Naive thymus-derived CD4-positive, alpha-beta T cell (primary cell): ENCODE measurements around the gene ADGRD1. TPM values are rescaled to one million over a fixed set of nuclear protein-coding genes. Genes with fewer than 3 reads are reported as not detected.

Source experiments
- ATAC-seq: fragments of 150-1000 bp; cut with Tn5 transposase; 2 replicates; pipeline ENCODE4 v1.10.0; 2021; ENCODE audit warnings: mild to moderate bottlenecking, moderate library complexity
- CTCF ChIA-PET: fragments of 350-600 bp; sonication (Branson Sonifier 250); formaldehyde crosslinking; loops from one replicate; lab custom pipeline; 2021; ENCODE audit warnings: antibody characterized with exemption; lab: Charles Lee
- POLR2A ChIA-PET: fragments of 350-600 bp; sonication (Branson Sonifier 250); formaldehyde crosslinking; loops from one replicate; lab custom pipeline; 2021; ENCODE audit warnings: antibody characterized with exemption, inconsistent platforms; lab: Charles Lee
- DNase-seq, 9 donors: peaks; one replicate each; pipeline versions ENCODE4 v3.0.0 to v3.0.0-alpha.2; 2020 to 2022; ENCODE audit warnings: mixed read lengths in 1 of 9
- H3K27ac ChIP-seq: one replicate; pipeline ENCODE4 v1.7.0; 2013; ENCODE audit warnings: mild to moderate bottlenecking, low read depth, low read length, moderate library complexity
- H3K27me3 ChIP-seq, 2 donors: one replicate each; pipeline ENCODE4 v1.7.0; 2013; ENCODE audit warnings: low read length in 2 of 2, mild to moderate bottlenecking in 2 of 2, moderate library complexity in 2 of 2; ENCODE audit not compliant: control insufficient read depth in 2 of 2, insufficient read depth in 2 of 2
- H3K36me3 ChIP-seq, 3 experiments: 1 replicate in 2 of 3; 2 replicates in 1 of 3; pipeline ENCODE4 v1.7.0; 2013; ENCODE audit warnings: low read length in 3 of 3, mild to moderate bottlenecking in 3 of 3, moderate library complexity in 1 of 3; ENCODE audit not compliant: insufficient read depth in 3 of 3, control insufficient read depth in 2 of 3
- H3K4me1 ChIP-seq, 2 donors: one replicate each; pipeline ENCODE4 v1.7.0; 2013; ENCODE audit warnings: low read length in 2 of 2, mild to moderate bottlenecking in 2 of 2, moderate library complexity in 1 of 2; ENCODE audit not compliant: control insufficient read depth in 2 of 2, insufficient read depth in 2 of 2
- H3K4me3 ChIP-seq: 2 replicates; pipeline ENCODE4 v1.7.0; 2013; ENCODE audit warnings: mild to moderate bottlenecking, low read length
- H3K9me3 ChIP-seq, 3 experiments: 1 replicate in 2 of 3; 2 replicates in 1 of 3; pipeline ENCODE4 v1.7.0; 2013; ENCODE audit warnings: low read length in 3 of 3; ENCODE audit not compliant: control insufficient read depth in 2 of 3
- H3K27ac Mint-ChIP-seq, 9 donors: one replicate each; pipeline ENCODE4 v1.8.0; 2020 to 2022; ENCODE audit warnings: mixed read lengths in 9 of 9, mild to moderate bottlenecking in 8 of 9, moderate library complexity in 5 of 9, inconsistent platforms in 2 of 9
- H3K27me3 Mint-ChIP-seq, 5 donors: one replicate each; pipeline ENCODE4 v1.8.0; 2021 to 2022; ENCODE audit warnings: mixed read lengths in 5 of 5, mild to moderate bottlenecking in 1 of 5
- H3K36me3 Mint-ChIP-seq, 5 donors: one replicate each; pipeline ENCODE4 v1.8.0; 2020 to 2022; ENCODE audit warnings: mixed read lengths in 5 of 5, mild to moderate bottlenecking in 3 of 5, inconsistent platforms in 1 of 5
- H3K4me1 Mint-ChIP-seq, 7 donors: one replicate each; pipeline ENCODE4 v1.8.0; 2020 to 2022; ENCODE audit warnings: mixed read lengths in 7 of 7, mild to moderate bottlenecking in 3 of 7, inconsistent platforms in 1 of 7
- H3K4me3 Mint-ChIP-seq, 10 donors: one replicate each; pipeline ENCODE4 v1.8.0; 2020 to 2022; ENCODE audit warnings: mild to moderate bottlenecking in 10 of 10, mixed read lengths in 10 of 10, moderate library complexity in 6 of 10, inconsistent platforms in 2 of 10
- H3K9me3 Mint-ChIP-seq, 11 donors: one replicate each; pipeline ENCODE4 v1.8.0; 2020 to 2022; ENCODE audit warnings: mixed read lengths in 11 of 11, mild to moderate bottlenecking in 4 of 11, inconsistent platforms in 1 of 11, moderate library complexity in 1 of 11
- intact Hi-C, 2 donors: fragments of 100-400 bp; cut with micrococcal nuclease; formaldehyde crosslinking; loops; one replicate each; pipeline ENCODE4 v1.15.1; 2023
- polyA plus RNA-seq, 2 donors: library from polyadenylated mRNA; unstranded; fragments of 300-500 nt; fragmentation: Illumina TruSeq; gene quantifications; one replicate each; pipeline ENCODE4 v1.2.3, GENCODE V29; 2021
- total RNA-seq, 6 experiments: library from RNA in 5 of 6; stranded (reverse) in 5 of 6; gene quantifications; 1 replicate in 5 of 6; 2 replicates in 1 of 6; pipeline ENCODE4 v1.2.3 and lab custom pipeline; 2021 to 2026

The ADGRD1 gene
- total and polyA plus RNA-seq, 7 experiments from 2014 or later = 0.41 to 11.9 (median 1.6) TPM; not detected in 4

DNA sequence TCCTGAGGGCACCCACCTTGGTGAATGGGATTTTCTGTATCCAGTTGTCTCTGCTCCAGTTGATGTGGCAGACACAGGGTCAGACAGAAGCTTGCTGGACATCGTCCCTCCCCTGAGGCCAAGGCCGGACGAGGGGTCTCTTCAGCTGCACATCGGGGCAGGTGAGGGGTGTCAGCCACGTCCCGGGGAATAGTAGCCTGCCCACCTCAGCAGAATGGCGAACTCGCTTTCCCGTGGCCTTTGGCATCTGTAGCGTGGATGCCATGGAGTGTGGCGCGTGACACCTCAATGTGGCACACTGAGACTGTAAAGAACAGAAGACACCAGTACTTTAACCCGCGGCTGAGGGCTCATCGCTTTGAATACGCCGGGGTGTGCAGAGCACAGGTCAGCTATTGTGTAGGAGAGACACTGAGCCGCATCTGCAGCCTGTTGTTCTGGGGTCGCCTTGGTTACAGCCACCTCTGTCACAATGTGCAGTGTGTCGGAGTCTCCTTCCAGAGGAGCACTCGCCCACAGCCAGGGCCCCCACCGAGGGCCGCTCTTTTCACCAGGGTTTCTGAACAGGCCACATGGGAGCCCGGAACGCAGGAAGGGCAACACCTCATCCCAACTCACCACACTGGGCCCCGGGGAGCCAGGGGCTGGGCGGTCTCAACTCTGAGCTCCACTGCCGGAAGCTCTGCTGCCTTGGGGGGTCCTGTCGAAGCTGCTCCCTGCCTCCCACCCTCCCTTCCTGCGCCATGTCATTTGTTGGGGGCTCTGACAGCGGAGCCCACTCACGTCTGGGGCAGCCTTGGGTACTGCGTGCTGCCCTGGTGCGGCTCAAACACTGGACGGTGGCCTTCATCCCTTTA, 77.0 kb downstream of the ADGRD1 start:
- H3K27me3 Mint-ChIP-seq = peaks cover 0 to 8% (median 0%) of the 10 kb centered on the region in 5 donors
- H3K27me3 ChIP-seq = no peaks in the 10 kb centered on the region
- no peak overlapping the region for H3K27ac ChIP-seq
- H3K36me3 ChIP-seq = no peaks in the 10 kb centered on the region
- no peaks in the 10 kb centered on the region for H3K4me1 ChIP-seq
- DNase-seq (no peak), ATAC-seq (no peak)
- no peak overlapping the region for H3K4me3 ChIP-seq
- no peak overlapping the region for H3K4me3 Mint-ChIP-seq
- intact Hi-C loops = no loop called here
- H3K9me3 Mint-ChIP-seq = no peaks in the 10 kb centered on the region
- H3K9me3 ChIP-seq = no peaks in the 10 kb centered on the region
- ChIA-PET POLR2A (no interaction called here), CTCF (no interaction called here)
- H3K36me3 Mint-ChIP-seq = no peaks in the 10 kb centered on the region
- no peak overlapping the region for H3K27ac Mint-ChIP-seq
- H3K4me1 Mint-ChIP-seq = peaks cover 0 to 10% (median 0%) of the 10 kb centered on the region in 7 donors

DNA sequence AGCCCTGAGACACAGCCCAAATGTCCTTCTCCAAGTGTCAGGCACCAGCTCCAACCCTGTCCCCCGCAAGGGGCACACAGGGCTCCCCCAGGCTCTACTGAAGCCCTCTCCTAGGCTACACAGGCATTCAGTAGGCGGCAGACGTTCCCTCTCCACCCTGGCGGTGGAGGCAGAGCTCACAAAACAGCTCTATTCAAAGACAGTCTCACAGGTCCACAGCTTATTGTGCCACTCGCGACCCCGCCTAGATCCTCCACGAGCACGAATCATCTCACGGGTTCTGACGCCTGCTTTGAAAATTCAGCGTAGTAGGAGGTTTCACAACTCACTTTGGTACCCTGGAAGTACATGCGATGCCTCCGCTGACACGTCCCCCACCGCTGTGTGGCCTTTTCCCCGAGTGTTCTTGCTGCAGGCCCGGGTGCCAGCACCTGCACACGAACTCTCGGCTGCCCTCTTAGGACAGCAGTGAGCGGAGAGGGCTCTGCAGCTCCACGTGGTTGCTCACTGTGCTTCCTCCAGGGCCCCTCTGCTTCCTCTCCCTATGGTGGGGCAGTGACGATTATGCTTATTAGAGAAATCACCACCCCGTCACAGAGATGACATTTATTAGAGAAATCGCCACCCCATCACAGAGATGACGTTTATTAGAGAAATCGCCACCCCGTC, 78.5 kb downstream of the ADGRD1 start:
- H3K27ac Mint-ChIP-seq = peak overlapping the region in 1 of 9 donors; percentile 51
- ChIA-PET CTCF (no interaction called here), POLR2A (no interaction called here)
- intact Hi-C loops = no loop called here
- no peak overlapping the region for H3K4me3 ChIP-seq
- no peaks in the 10 kb centered on the region for H3K36me3 Mint-ChIP-seq
- ATAC-seq = no peak
- H3K27me3 ChIP-seq = no peaks in the 10 kb centered on the region
- DNase-seq = no peak
- H3K4me1 Mint-ChIP-seq = peaks cover 0 to 10% (median 0%) of the 10 kb centered on the region in 7 donors
- no peaks in the 10 kb centered on the region for H3K9me3 ChIP-seq
- no peaks in the 10 kb centered on the region for H3K36me3 ChIP-seq
- H3K4me3 Mint-ChIP-seq = no peak overlapping the region
- peaks cover 0 to 11% (median 0%) of the 10 kb centered on the region in 11 donors for H3K9me3 Mint-ChIP-seq
- peaks cover 0 to 7% (median 0%) of the 10 kb centered on the region in 5 donors for H3K27me3 Mint-ChIP-seq
- no peaks in the 10 kb centered on the region for H3K4me1 ChIP-seq
- H3K27ac ChIP-seq = no peak overlapping the region

DNA sequence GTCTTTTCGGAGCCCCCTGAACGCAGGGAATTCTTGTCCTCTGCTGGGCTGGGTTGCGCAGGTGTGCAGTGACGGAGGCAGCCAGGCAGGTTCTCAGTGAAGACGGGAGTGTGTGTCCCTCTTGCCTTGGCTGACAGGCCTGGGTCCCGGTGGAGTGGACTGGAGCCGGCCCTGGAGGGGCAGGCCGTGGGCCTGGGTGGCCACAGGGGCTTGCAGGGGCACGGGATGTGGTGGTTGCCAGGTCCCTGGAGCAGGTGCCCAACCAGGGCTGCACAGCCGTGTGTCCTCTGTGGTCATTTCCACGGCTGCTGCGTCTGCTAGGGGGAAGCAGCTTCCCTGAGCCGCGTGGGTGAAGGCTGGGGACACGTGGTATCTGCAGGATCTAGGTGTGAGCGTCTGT, 79.8 kb downstream of the ADGRD1 start:
- POLR2A ChIA-PET = no interaction called here

DNA sequence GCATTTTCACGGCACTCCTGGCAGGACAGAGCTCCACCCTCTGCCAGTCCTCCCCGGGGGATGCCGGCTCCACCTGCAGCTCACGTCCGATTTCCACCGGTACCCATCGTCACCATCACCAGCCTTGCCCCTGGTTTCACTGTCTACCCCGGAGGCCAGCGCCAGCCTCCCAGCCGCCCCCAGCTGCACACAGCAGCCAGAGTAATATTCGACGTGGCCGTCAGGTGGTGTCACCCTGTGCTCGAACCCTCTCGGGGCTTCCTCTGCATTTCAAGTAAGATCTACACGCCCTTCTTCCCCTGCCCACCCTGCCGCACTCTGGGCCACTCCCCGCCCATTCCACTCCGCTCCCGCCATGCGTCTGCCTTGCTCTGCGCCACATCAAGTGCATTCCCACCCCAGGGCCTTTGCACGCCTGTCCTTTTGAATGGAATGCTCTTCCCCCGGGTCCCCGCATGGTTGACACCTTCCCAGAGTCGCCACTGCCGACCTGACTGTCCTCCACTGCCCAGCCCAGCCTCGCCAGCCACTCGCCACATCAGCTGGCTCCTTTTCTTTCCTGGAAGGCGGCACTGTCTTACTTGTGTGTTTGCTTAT, 80.3 kb downstream of the ADGRD1 start:
- no peaks in the 10 kb centered on the region for H3K4me1 ChIP-seq
- Mint-ChIP-seq H3K9me3 (peaks cover 0 to 19% (median 0%) of the 10 kb centered on the region in 11 donors), H3K27ac (no peak overlapping the region), H3K4me3 (no peak overlapping the region), H3K4me1 (peaks cover 0 to 10% (median 0%) of the 10 kb centered on the region in 7 donors), H3K27me3 (peaks cover 0 to 5% (median 0%) of the 10 kb centered on the region in 5 donors), H3K36me3 (no peaks in the 10 kb centered on the region)
- H3K9me3 ChIP-seq = no peaks in the 10 kb centered on the region
- intact Hi-C loops = no loop called here
- ChIA-PET POLR2A (no interaction called here), CTCF (no interaction called here)
- ATAC-seq = no peak
- H3K27me3 ChIP-seq = no peaks in the 10 kb centered on the region
- DNase-seq = no peak
- no peak overlapping the region for H3K4me3 ChIP-seq
- H3K36me3 ChIP-seq = no peaks in the 10 kb centered on the region
- no peak overlapping the region for H3K27ac ChIP-seq

More for the DNA sequence above, 79.8 kb downstream of the ADGRD1 start:
- Mint-ChIP-seq H3K27me3 (peaks cover 0 to 5% (median 0%) of the 10 kb centered on the region in 5 donors), H3K36me3 (no peaks in the 10 kb centered on the region), H3K4me1 (peaks cover 0 to 10% (median 0%) of the 10 kb centered on the region in 7 donors), H3K4me3 (no peak overlapping the region), H3K9me3 (peaks cover 0 to 19% (median 0%) of the 10 kb centered on the region in 11 donors), H3K27ac (no peak overlapping the region)
- CTCF ChIA-PET = no interaction called here
- no peaks in the 10 kb centered on the region for H3K27me3 ChIP-seq
- intact Hi-C loops = no loop called here
- H3K4me1 ChIP-seq = no peaks in the 10 kb centered on the region
- no peaks in the 10 kb centered on the region for H3K9me3 ChIP-seq
- no peak overlapping the region for H3K4me3 ChIP-seq
- DNase-seq = no peak
- ATAC-seq = no peak
- H3K36me3 ChIP-seq = no peaks in the 10 kb centered on the region
- H3K27ac ChIP-seq = no peak overlapping the region

DNA sequence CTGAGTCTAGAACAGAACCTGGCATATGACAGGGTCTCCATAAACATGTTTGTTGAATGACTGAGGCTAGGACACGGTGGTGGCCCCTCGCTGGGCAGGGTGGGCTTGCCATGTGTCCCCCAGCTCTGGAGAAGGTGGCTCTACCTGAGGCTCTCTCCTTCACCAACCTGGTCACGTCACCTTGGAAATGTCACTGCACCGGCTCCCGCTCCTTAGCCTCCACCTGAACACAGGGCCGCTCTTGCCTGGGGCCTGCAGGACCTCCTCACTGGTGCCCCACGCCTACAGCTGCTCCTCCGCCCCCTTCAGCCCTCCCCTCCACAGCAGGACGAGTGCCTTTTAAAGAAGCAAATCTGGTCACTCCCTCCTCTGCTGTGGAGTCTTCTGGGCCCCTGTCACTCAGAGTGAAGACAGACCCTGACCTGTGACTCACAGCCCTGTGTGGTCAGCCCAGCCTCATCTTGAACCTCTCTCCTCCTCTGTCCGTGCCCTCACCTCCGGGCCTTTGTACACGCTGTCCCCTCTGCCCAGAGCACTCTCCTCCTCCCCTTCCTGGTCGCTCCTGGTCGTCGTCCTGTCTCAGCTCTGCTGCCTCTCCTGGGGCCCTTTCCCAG, 81.0 kb downstream of the ADGRD1 start:
- Mint-ChIP-seq H3K27me3 (peaks cover 0 to 5% (median 0%) of the 10 kb centered on the region in 5 donors), H3K9me3 (peaks cover 0 to 19% (median 0%) of the 10 kb centered on the region in 11 donors), H3K4me1 (peaks cover 0 to 10% (median 0%) of the 10 kb centered on the region in 7 donors), H3K27ac (peak overlapping the region in 1 of 9 donors; percentile 30), H3K4me3 (no peak overlapping the region), H3K36me3 (no peaks in the 10 kb centered on the region)
- ATAC-seq (no peak), DNase-seq (no peak)
- intact Hi-C loops = no loop called here
- no peaks in the 10 kb centered on the region for H3K36me3 ChIP-seq
- no peaks in the 10 kb centered on the region for H3K9me3 ChIP-seq
- ChIA-PET POLR2A (no interaction called here), CTCF (no interaction called here)
- no peaks in the 10 kb centered on the region for H3K4me1 ChIP-seq
- no peak overlapping the region for H3K27ac ChIP-seq
- H3K4me3 ChIP-seq = no peak overlapping the region
- H3K27me3 ChIP-seq = no peaks in the 10 kb centered on the region

DNA sequence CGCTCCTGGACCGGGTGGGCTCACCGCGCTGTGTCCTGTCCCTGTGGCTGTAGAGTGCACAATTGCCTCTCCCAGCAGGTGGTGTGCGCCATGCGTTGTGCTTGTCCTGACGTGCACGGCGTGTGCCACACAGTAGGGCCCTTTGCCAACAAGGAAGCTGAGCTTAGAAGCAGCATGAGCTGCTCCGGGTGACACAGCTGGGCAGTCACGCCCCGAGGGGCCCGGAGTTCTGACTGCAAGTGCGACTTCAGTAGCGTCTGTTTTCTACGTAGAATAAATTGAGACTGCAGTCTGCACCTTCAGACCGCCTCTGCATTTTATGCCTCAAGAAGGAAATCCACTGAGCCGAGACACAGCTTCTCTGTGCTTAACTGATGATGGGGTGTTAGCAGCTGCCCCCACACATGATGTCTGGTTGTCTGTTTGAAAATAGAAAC, 81.6 kb downstream of the ADGRD1 start:
- ChIA-PET CTCF (no interaction called here), POLR2A (no interaction called here)
- Mint-ChIP-seq H3K36me3 (no peaks in the 10 kb centered on the region), H3K9me3 (peaks cover 0 to 19% (median 0%) of the 10 kb centered on the region in 11 donors), H3K4me3 (no peak overlapping the region), H3K4me1 (peaks cover 0 to 10% (median 0%) of the 10 kb centered on the region in 7 donors), H3K27ac (no peak overlapping the region), H3K27me3 (peaks cover 0 to 5% (median 0%) of the 10 kb centered on the region in 5 donors)
- Histone ChIP-seq H3K4me3 (no peak overlapping the region), H3K27ac (no peak overlapping the region), H3K36me3 (no peaks in the 10 kb centered on the region), H3K4me1 (no peaks in the 10 kb centered on the region), H3K9me3 (no peaks in the 10 kb centered on the region), H3K27me3 (no peaks in the 10 kb centered on the region)
- DNase-seq = no peak
- no peak for ATAC-seq
- intact Hi-C loops = no loop called here
